WTC11 (cell line): ENCODE results near the gene GOLT1B.

Experiments used
- MAX ChIP-seq: sonication (generic); formaldehyde crosslinking; IDR thresholded peaks from 2 replicates; pipeline ENCODE4 v1.8.0; 2022; ENCODE audit warnings: mild to moderate bottlenecking, missing genetic modification reagents
- SP1 ChIP-seq: sonication (generic); formaldehyde crosslinking; conservative IDR thresholded peaks from 2 replicates; pipeline ENCODE4 v1.8.1; 2022; ENCODE audit warnings: missing genetic modification reagents
- TCF7 ChIP-seq: sonication (generic); formaldehyde crosslinking; IDR thresholded peaks from 2 replicates; pipeline ENCODE4 v1.8.0; 2022; ENCODE audit warnings: mild to moderate bottlenecking, low read depth, missing genetic modification reagents, moderate library complexity
- TF ChIP-seq, protein P1 (sequence below): fragments of 200-600 bp; IDR thresholded peaks from 2 replicates; pipeline ENCODE4 v1.8.0; 2022; ENCODE audit warnings: antibody characterized with exemption

DNA sequence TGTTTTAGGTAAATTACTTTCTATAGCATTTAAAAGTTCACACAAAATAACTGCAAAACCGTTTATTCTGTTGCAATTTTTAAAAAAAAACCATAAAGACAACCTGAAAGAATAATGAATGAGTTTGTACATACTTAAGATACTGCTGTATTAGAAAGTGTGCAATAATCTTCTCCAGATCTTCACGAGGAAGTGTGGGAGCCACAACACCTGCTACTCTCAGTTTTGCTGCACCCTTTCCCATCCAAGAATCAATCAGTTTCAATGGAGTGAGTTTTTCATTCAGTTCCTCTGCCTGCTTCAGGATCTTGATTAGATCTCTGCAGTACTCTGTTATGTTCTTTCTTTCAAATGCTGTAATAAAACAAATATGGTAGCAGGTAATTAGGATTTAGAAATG lies 30.3 kb upstream of the GOLT1B start:
- TF ChIP-seq MAX (CRISPR knock-in tag) = no peak
- TF ChIP-seq, protein P1, sequence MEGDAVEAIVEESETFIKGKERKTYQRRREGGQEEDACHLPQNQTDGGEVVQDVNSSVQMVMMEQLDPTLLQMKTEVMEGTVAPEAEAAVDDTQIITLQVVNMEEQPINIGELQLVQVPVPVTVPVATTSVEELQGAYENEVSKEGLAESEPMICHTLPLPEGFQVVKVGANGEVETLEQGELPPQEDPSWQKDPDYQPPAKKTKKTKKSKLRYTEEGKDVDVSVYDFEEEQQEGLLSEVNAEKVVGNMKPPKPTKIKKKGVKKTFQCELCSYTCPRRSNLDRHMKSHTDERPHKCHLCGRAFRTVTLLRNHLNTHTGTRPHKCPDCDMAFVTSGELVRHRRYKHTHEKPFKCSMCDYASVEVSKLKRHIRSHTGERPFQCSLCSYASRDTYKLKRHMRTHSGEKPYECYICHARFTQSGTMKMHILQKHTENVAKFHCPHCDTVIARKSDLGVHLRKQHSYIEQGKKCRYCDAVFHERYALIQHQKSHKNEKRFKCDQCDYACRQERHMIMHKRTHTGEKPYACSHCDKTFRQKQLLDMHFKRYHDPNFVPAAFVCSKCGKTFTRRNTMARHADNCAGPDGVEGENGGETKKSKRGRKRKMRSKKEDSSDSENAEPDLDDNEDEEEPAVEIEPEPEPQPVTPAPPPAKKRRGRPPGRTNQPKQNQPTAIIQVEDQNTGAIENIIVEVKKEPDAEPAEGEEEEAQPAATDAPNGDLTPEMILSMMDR = no peak
- no peak for TF ChIP-seq SP1 (CRISPR knock-in tag)
- TF ChIP-seq TCF7 (CRISPR knock-in tag) = no peak
